HS-5 (cell line): ENCODE measurements around the gene HKDC1.

Experiments
- DNase-seq: peaks from one replicate; pipeline ENCODE4 v3.0.0-alpha.2; 2012; ENCODE audit warnings: low read depth

Gene HKDC1

GRCh38 chr10:69215405-69216171, 4.5 kb upstream of the HKDC1 start:
- no peak for DNase-seq

GRCh38 chr10:69216577-69217118, 3.5 kb upstream of the HKDC1 start:
- DNase-seq: no peak

DNA sequence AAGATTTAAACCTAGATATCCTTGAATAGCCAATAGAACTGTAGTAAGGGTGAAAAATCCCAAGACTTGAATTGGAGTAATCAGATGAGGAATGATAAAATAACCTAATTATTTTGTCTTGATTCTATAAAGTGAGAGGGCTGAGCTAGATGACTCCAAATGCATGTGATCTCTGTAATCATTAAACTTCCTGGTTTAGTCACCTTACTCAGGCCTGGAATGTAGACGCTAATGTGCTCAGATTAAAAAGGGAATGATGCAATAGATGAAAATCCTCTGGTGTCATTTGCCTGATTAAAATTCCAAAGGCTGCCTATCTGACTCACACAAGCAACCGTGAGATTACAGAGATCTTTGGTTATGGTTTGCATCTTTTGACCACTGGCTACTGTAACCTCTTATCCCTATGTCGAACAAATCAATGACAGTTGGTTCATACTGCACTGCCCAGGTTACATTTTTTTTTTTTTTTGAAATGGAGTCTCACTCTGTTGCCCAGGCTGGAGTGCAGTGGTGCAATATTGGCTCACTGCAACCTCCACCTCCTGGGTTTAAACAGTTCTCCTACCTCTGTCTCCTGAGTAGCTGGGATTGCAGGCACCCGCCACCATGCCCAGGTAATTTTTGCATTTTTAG, 2.9 kb upstream of the HKDC1 start:
- DNase-seq: peak; percentile 91

GRCh38 chr10:69218831-69219230, 1.3 kb upstream of the HKDC1 start:
- DNase-seq: no peak

DNA sequence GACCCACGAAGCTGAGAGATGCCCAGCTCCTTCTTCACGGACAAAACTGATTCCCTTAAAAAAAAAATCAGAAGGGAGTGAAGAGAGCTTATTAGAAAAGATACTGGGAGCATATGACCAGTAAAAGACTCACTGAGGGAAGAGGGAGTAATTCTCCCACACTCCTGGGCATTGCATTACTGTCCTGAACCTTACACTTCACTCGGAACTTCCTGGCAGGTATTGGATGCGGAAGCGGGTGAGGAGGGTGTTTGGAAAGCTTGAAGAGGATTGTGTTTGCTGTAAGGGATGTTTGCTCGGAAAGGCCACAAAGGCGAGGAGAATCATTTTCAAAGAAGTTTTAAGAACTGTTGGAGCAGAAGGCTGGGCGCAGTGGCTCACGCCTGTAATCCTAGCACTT, 375 bp downstream of the HKDC1 start:
- DNase-seq: no peak

- peak; percentile 44 for DNase-seq
These were observed 2.3 kb downstream of the HKDC1 start for GRCh38 chr10:69222157-69223027.

- DNase-seq: no peak
These were observed 2.9 kb downstream of the HKDC1 start for GRCh38 chr10:69223028-69223342.

DNA sequence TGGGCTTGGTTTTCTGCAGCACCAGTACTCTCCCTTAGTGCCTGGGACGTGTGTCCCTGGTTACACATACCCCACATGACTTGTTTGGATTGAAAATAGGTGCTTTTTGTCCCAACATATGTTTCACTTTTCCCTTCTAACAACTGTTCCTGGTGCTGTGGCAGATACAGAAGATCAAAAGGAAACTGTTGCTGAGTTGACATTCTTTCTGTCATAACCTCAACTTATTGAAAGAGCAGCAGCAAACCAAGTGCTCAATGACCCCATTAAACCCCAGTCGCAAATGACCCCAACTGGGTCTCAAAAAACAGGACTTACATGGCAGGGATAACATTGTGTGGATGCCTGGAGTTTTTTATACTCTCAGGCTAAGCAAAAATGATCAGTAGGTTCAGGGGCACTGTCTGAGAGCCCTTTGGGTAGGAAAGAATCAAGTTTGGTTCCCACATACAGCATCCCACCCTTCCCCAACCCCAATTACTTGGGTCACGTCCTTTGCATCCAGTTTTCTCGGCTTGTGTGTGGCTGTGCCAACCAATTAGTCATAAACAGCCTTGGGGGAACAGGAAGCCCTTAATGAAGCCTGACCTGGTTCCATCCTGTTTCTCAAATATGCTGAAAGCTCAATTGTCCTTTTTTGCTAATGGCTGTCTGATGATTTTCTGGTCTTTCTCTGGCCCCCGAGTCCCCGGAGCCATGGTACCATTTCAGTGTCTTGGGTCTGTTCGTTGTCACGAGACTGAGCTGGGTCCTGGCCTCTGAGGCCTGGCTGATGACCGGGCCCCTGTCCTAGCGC, 4.9 kb downstream of the HKDC1 start:
- DNase-seq: no peak

- DNase-seq: no peak
These were observed 5.5 kb downstream of the HKDC1 start for GRCh38 chr10:69225681-69226080.

- DNase-seq: no peak
These were observed 6.9 kb downstream of the HKDC1 start for GRCh38 chr10:69226919-69227450.

- DNase-seq: no peak
These were observed 8.0 kb downstream of the HKDC1 start for GRCh38 chr10:69228151-69228550.

DNA sequence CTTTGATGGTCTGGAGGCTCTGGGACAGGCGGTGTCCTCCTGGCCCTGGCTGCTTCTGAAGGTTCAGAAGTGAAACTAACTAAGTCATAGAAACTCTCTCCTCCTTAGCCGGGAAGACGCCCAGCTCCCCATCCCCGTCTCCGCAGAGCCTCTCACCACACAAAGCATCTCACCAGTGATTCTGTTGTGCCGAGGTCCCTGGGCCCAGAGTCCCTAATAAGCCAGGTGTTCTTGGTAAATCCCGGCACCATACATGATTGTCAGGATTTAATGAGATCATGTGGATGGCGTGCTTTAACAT, 9.4 kb downstream of the HKDC1 start:
- no peak for DNase-seq

GRCh38 chr10:69230128-69230527, 10.0 kb downstream of the HKDC1 start:
- DNase-seq: no peak

DNA sequence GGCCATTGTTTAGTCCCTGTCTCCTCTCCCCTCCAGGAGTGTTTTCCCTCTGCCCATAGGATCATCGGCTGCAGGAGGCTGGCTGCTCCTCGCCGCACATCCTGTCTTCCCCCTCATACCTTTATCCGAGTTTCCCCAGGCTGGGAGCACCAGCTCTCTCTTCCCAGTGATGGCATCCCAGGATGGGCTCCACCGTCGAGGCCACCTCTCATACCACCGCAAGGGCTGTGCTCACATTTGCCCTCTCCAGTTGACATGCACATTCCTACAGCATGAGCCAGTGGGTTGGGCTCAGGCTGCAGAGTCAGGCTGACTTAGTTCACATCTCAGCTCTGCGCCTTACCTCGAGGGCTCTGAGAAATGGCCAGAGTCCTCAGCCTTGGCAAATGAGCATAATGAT, 12.1 kb downstream of the HKDC1 start:
- peak; percentile 65 for DNase-seq

DNA sequence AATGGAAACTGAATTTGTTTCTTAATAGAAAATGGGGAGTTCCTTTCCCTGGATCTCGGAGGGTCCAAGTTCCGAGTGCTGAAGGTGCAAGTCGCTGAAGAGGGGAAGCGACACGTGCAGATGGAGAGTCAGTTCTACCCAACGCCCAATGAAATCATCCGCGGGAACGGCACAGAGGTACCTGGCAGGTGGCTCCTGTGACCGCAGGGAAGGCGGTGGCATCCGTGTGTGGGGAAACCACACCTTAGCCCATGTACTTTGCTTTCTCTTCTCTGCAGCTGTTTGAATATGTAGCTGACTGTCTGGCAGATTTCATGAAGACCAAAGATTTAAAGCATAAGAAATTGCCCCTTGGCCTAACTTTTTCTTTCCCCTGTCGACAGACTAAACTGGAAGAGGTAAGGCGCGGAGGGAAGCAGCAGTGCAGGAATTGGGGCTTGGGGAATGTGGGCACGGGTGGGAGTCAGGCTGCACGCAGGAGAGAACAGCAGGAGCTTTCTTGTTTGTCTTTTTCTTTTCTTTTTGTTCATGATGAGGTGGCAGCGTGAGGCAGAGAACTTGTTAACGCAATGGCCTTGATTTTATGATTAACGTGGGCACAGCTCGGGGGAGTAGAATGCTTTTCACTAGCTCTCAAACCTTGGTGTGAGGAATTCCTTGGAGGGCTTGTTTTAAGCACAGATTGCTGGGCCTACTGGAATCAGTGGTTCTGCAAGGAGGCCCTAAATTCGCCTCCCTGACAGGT, 12.8 kb downstream of the HKDC1 start:
- no peak for DNase-seq

DNA sequence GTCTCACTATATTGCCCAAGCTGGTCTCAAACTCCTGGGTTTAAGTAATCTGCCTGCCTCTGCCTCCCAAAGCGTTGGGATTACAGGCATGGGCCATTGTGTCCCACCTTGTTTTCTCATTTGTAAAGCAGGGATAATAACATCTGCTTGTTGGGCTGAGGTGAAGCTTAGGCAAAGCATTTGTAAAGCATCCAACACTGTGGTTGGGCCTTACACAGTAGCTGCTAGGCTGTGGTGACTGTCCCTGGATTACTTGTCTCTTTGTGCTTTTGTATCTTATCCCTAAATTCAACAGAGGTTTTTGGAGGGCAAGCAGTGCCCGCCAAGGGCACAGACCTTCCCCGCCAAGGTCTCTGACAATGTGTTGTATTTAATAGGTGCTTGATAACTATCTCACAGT, 14.3 kb downstream of the HKDC1 start:
- no peak for DNase-seq

DNA sequence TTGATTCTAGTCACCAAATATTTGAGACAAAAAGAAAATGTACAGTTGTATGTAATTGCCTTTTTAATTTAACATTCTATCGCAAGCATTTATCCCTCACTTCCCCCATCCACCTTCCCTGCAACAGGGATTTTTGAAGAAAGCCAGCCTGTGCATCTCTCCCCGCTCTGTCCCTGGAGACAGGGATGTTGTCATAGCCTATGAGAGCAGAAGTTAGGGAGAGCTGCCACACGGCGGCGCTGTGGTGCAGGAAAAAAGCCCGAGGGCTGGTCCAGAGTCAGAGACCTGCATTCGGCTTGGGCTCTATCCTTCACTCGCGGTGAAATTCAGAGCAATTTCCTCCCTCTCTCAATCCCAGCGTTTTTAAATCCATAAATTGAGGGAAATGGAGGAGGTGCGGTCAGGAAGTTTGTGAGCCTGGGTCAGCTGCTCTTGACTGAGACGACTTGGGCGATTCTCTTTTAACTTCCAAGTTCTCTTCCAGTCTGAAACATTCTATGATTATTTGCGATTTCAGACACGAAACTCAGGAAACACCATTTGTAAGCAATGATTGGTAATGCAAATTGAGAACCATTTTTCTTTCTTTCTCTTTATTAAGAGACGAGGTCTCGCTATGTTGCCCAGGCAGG, 17.5 kb downstream of the HKDC1 start:
- peak; percentile 53 for DNase-seq

DNA sequence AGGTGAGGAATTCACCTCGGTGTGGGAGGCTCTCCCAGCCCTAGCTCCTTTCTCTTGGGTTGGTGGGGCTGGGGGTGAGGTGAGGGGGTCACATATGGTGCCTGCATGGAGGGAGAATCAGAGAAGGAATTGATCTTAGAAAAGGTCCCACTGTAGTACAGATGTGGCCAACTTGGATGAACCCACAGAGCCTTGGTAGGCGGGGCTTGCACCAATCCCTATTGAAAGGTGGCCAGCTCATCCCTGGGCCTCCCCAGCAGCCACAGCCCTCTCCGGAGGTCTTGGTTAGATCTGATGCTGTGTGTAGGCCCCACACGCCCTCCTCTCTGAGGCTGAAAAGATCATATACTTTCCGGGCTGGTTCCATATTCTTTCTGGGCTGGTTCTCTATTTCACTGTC, 19.0 kb downstream of the HKDC1 start:
- DNase-seq: no peak

DNA sequence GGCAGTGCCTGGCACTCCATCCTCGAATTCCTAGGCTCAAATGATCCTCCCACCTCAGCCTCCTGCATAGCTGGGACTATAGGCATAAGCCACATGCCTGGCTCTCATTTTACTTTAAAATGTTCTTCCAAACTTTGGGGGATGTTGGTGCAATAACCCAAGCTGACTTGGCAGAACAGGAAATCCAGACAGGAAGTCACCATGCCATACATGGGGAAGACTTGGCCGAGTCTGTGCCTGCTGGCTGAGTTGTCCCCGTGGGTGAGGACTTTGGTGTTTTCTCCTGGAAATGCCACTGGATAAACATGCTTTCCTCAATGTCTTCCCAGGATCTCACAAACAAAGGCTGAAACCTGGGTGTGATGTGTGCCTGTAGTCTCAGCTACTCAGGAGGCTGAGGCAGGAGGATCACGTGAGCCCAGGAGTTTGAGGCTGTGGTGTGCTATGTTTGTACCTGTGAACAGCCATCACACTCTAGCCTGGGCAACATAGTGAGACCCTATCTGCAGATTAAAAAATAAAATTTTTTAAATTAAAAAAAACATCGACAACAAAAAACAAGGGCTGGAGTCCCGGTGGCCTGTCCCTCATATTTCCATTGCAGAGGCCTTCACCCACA, 19.8 kb downstream of the HKDC1 start:
- DNase-seq: no peak

GRCh38 chr10:69240455-69240854, 20.3 kb downstream of the HKDC1 start:
- DNase-seq: no peak
